Upper lobe of left lung (tissue), 6 donors: ENCODE results near the gene PSG5. TPM values are rescaled to one million over a fixed set of nuclear protein-coding genes. Genes with fewer than 3 reads are reported as not detected.
"Not testable (repeated sequence)": the region's sequence is repeated elsewhere in the genome, so short reads cannot be mapped to it uniquely, and the experiment has no call there.

Experiments used
- ATAC-seq, 2 donors: fragments of 200-7000 bp; cut with Tn5 transposase; one replicate each; pipeline ENCODE4 v1.9.1; 2022; ENCODE audit warnings: mild to moderate bottlenecking in 2 of 2, moderate library complexity in 2 of 2; ENCODE audit not compliant: low FRiP score in 2 of 2
- DNase-seq, 2 donors: peaks; one replicate each; pipeline ENCODE4 v3.0.0-alpha.2; 2019 to 2020
- H3K27ac ChIP-seq, 4 donors: fragments of 200-600 bp; sonication (generic); one replicate each; pipeline ENCODE4 v1.5.1; 2016 to 2019
- H3K27me3 ChIP-seq, 4 donors: fragments of 200-600 bp; sonication (generic); one replicate each; pipeline ENCODE4 v1.5.1; 2017 to 2019
- H3K36me3 ChIP-seq, 4 donors: fragments of 200-600 bp; sonication (generic); one replicate each; pipeline ENCODE4 v1.5.1; 2016 to 2019
- H3K4me1 ChIP-seq, 4 donors: fragments of 200-600 bp; sonication (generic); one replicate each; pipeline ENCODE4 v1.5.1; 2018 to 2019
- H3K4me3 ChIP-seq, 4 donors: fragments of 200-600 bp; sonication (generic); one replicate each; pipeline ENCODE4 v1.5.1; 2017 to 2019; ENCODE audit warnings: mild to moderate bottlenecking in 2 of 4, moderate library complexity in 1 of 4
- H3K9me3 ChIP-seq, 4 donors: fragments of 200-600 bp; sonication (generic); one replicate each; pipeline ENCODE4 v1.5.1; 2018 to 2019
- EP300 ChIP-seq, 4 donors: sonication (generic); formaldehyde crosslinking; IDR thresholded peaks; one replicate each; pipeline ENCODE4 v1.5.1; 2017; ENCODE audit warnings: antibody characterized with exemption in 4 of 4, control low read depth in 2 of 4
- POLR2A ChIP-seq, 4 donors: fragments of 450-650 bp; IDR thresholded peaks; one replicate each; pipeline ENCODE4 v1.5.1; 2016 to 2017; ENCODE audit warnings: antibody characterized with exemption in 4 of 4, mild to moderate bottlenecking in 2 of 4
- POLR2AphosphoS5 ChIP-seq, 2 donors: sonication (generic); formaldehyde crosslinking; IDR thresholded peaks; one replicate each; pipeline ENCODE4 v1.5.1; 2017; ENCODE audit warnings: antibody characterized with exemption in 2 of 2
- WGBS, 2 donors: methylation state at CpG; one replicate each; pipeline ENCODE4 v1.1.5; 2017 to 2018; 5-methylcytosine and 5-hydroxymethylcytosine counted together
- total RNA-seq, 6 donors: library from RNA; depleted of rRNA in 4 of 6; stranded (reverse); fragments of >200 nt in 4 of 6; gene quantifications; one replicate each; pipeline versions ENCODE4 v1.1.0 to v1.2.1, GENCODE V29; 2016 to 2021
- TF ChIP-seq, protein P1 (sequence below), 6 experiments: fragments of 450-650 bp in 4 of 6; fragments of 200-600 bp in 2 of 6; sonication (generic) in 2 of 6; IDR thresholded peaks; one replicate each; pipeline ENCODE4 v1.5.1; 2016 to 2019; ENCODE audit warnings: antibody characterized with exemption in 6 of 6
- donor health status: DM: no; HTN: no; CAD: no; lungs with moderate emphysema.
- donor health status: DM: no; HTN: yes; CAD: no; lungs with severe emphysema.

Gene PSG5
- total RNA-seq, 6 donors from 2014 or later, result not detected

- no peak for DNase-seq
- Histone ChIP-seq H3K9me3 (no peaks in the 10 kb centered on the region), H3K36me3 (no peaks in the 10 kb centered on the region), H3K27me3 (no peaks in the 10 kb centered on the region), H3K4me1 (no peaks in the 10 kb centered on the region), H3K4me3 (no peak overlapping the region), H3K27ac (no peak overlapping the region)
- TF ChIP-seq EP300 (IDR thresholded peaks at IDR 0.05) (no peak), POLR2A (IDR thresholded peaks at IDR 0.05) (no peak), POLR2AphosphoS5 (IDR thresholded peaks at IDR 0.05) (no peak)
- TF ChIP-seq, protein P1, sequence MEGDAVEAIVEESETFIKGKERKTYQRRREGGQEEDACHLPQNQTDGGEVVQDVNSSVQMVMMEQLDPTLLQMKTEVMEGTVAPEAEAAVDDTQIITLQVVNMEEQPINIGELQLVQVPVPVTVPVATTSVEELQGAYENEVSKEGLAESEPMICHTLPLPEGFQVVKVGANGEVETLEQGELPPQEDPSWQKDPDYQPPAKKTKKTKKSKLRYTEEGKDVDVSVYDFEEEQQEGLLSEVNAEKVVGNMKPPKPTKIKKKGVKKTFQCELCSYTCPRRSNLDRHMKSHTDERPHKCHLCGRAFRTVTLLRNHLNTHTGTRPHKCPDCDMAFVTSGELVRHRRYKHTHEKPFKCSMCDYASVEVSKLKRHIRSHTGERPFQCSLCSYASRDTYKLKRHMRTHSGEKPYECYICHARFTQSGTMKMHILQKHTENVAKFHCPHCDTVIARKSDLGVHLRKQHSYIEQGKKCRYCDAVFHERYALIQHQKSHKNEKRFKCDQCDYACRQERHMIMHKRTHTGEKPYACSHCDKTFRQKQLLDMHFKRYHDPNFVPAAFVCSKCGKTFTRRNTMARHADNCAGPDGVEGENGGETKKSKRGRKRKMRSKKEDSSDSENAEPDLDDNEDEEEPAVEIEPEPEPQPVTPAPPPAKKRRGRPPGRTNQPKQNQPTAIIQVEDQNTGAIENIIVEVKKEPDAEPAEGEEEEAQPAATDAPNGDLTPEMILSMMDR (IDR thresholded peaks at IDR 0.05), result no peak
- ATAC-seq, result no peak
- 73 to 74% methylated on average over 4 of the region's 4 CpGs for WGBS, 2 donors
Measured at GRCh38 chr19:43126720-43127119, 59.6 kb downstream of the PSG5 start.

- DNase-seq, result no peak
Measured at GRCh38 chr19:43124360-43124759, 62.0 kb downstream of the PSG5 start.

DNA sequence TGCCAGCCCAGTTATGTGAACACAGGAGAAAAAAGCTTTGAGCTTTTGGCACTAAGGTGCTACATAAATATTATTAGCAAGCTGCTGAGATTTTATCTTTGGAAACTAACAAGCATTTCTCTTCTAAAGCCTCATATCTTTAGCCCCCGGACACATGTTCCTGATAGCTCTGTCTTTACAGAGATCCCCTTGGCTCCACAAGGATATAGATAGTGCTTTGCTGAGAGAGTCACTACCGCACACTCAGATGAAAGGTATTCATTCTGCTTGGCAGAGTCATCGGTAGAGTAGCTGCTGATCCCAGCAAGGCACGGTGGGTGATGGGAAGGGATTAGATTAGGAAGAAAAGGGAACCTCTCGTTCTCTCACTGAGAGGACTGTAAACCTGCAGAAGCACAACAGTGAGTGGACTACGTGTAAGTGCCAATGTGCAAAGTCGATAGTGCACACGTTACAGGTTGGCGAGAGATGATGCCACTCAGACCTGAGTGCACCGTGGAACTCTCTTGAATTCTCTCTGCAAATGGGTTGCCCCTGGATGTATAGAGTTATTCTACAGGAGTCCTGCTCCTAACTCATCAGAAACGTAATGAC, 65.8 kb downstream of the PSG5 start:
- not testable (repeated sequence) for H3K4me3 ChIP-seq, H3K36me3 ChIP-seq, H3K27ac ChIP-seq, H3K27me3 ChIP-seq, H3K9me3 ChIP-seq, ATAC-seq, DNase-seq, H3K4me1 ChIP-seq
- WGBS, 2 donors, result 68 to 72% methylated on average over 11 of the region's 11 CpGs

More at GRCh38 chr19:43124360-43124759, 62.0 kb downstream of the PSG5 start:
- Histone ChIP-seq H3K4me1 (no peaks in the 10 kb centered on the region), H3K9me3 (no peaks in the 10 kb centered on the region), H3K36me3 (no peaks in the 10 kb centered on the region), H3K4me3 (no peak overlapping the region), H3K27me3 (no peaks in the 10 kb centered on the region), H3K27ac (no peak overlapping the region)
- TF ChIP-seq POLR2A (IDR thresholded peaks at IDR 0.05) (no peak), POLR2AphosphoS5 (IDR thresholded peaks at IDR 0.05) (no peak), EP300 (IDR thresholded peaks at IDR 0.05) (no peak)
- TF ChIP-seq, protein P1 (IDR thresholded peaks at IDR 0.05), result no peak
- no peak for ATAC-seq
- WGBS, 2 donors, result 72 to 86% methylated on average over 1 to 2 of the region's 2 CpGs

GRCh38 chr19:43119526-43119925, 66.8 kb downstream of the PSG5 start:
- H3K36me3 ChIP-seq, H3K4me3 ChIP-seq, H3K27ac ChIP-seq, H3K4me1 ChIP-seq, DNase-seq, H3K27me3 ChIP-seq, H3K9me3 ChIP-seq, ATAC-seq: not testable (repeated sequence)
- WGBS, 2 donors, result 63 to 68% methylated on average over 3 of the region's 3 CpGs

Other genes with a start within 250 kb of the PSG5 start
- not detected for gene PSG7, start 249.3 kb downstream of the PSG5 start, total RNA-seq
- gene PSG11, start 160.1 kb downstream of the PSG5 start, total RNA-seq, result not detected
- not detected for gene PSG2, start 103.8 kb downstream of the PSG5 start, total RNA-seq
- gene PSG4, start 19.1 kb upstream of the PSG5 start, total RNA-seq, result not detected
- gene PSG9, start 83.0 kb upstream of the PSG5 start, total RNA-seq, result not detected
- gene CD177, start 167.2 kb upstream of the PSG5 start, total RNA-seq, result 10 to 100 TPM in 3 of 6 donors, 1 to 10 TPM in 3; 5.8 to 38.8 (median 9.6) TPM
- not detected for gene TEX101, start 228.4 kb upstream of the PSG5 start, total RNA-seq